Choroid plexus epithelial cell (primary cell): Measurements from ENCODE around the gene NT5C.
"Not testable (repeated sequence)": the region's sequence is repeated elsewhere in the genome, so short reads cannot be mapped to it uniquely, and the experiment has no call there.

Source experiments
- DNase-seq: peaks from one replicate; pipeline ENCODE4 v3.0.0-alpha.2; 2010; ENCODE audit warnings: low read depth
- H3K4me3 ChIP-seq: 2 replicates; pipeline ENCODE4 v1.5.1; 2011; ENCODE audit warnings: low read depth, mild to moderate bottlenecking, control low read depth, low read length, moderate library complexity
- CTCF ChIP-seq: conservative IDR thresholded peaks from 2 replicates; pipeline ENCODE4 v1.5.1; 2011; ENCODE audit warnings: low read depth, mild to moderate bottlenecking, control low read depth, inconsistent platforms, low read length, moderate library complexity

Gene NT5C

GRCh38 chr17:75130632-75131277, 787 bp downstream of the NT5C start:
- peak overlapping the region; percentile 78 for H3K4me3 ChIP-seq
- peak; percentile 74 for TF ChIP-seq CTCF
- DNase-seq = peak; percentile 75

GRCh38 chr17:75130059-75130631, 1.4 kb downstream of the NT5C start:
- H3K4me3 ChIP-seq = no peak overlapping the region
- TF ChIP-seq CTCF = no peak
- DNase-seq = no peak

GRCh38 chr17:75129576-75129975, 2.0 kb downstream of the NT5C start:
- no peak for DNase-seq
- TF ChIP-seq CTCF = no peak

GRCh38 chr17:75128694-75129505, 2.6 kb downstream of the NT5C start:
- no peak for TF ChIP-seq CTCF
- no peak for DNase-seq

More at GRCh38 chr17:75129576-75129975, 2.0 kb downstream of the NT5C start:
- no peak overlapping the region for H3K4me3 ChIP-seq

GRCh38 chr17:75127936-75128335, 3.6 kb downstream of the NT5C start:
- DNase-seq, H3K4me3 ChIP-seq: not testable (repeated sequence)

More at GRCh38 chr17:75128694-75129505, 2.6 kb downstream of the NT5C start:
- no peak overlapping the region for H3K4me3 ChIP-seq

- TF ChIP-seq CTCF = no peak
- H3K4me3 ChIP-seq = no peak overlapping the region
- no peak for DNase-seq
Measured at GRCh38 chr17:75126954-75127353, 4.6 kb downstream of the NT5C start.

GRCh38 chr17:75125984-75126383, 5.6 kb downstream of the NT5C start:
- no peak for TF ChIP-seq CTCF
- no peak for DNase-seq
- H3K4me3 ChIP-seq = no peak overlapping the region
